NCI-H1694 (cell line): ENCODE data around the gene ARHGEF28.
A peak's percentile ranks its signal among the peaks of the same experiment; 100 is the strongest.

Experiments
- DNase-seq: peaks from one replicate; lab custom pipeline; 2025; lab: John Stamatoyannopoulos, UW

ARHGEF28 gene, protein sequence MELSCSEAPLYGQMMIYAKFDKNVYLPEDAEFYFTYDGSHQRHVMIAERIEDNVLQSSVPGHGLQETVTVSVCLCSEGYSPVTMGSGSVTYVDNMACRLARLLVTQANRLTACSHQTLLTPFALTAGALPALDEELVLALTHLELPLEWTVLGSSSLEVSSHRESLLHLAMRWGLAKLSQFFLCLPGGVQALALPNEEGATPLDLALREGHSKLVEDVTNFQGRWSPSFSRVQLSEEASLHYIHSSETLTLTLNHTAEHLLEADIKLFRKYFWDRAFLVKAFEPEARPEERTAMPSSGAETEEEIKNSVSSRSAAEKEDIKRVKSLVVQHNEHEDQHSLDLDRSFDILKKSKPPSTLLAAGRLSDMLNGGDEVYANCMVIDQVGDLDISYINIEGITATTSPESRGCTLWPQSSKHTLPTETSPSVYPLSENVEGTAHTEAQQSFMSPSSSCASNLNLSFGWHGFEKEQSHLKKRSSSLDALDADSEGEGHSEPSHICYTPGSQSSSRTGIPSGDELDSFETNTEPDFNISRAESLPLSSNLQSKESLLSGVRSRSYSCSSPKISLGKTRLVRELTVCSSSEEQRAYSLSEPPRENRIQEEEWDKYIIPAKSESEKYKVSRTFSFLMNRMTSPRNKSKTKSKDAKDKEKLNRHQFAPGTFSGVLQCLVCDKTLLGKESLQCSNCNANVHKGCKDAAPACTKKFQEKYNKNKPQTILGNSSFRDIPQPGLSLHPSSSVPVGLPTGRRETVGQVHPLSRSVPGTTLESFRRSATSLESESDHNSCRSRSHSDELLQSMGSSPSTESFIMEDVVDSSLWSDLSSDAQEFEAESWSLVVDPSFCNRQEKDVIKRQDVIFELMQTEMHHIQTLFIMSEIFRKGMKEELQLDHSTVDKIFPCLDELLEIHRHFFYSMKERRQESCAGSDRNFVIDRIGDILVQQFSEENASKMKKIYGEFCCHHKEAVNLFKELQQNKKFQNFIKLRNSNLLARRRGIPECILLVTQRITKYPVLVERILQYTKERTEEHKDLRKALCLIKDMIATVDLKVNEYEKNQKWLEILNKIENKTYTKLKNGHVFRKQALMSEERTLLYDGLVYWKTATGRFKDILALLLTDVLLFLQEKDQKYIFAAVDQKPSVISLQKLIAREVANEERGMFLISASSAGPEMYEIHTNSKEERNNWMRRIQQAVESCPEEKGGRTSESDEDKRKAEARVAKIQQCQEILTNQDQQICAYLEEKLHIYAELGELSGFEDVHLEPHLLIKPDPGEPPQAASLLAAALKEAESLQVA (N-terminal part only)

DNA sequence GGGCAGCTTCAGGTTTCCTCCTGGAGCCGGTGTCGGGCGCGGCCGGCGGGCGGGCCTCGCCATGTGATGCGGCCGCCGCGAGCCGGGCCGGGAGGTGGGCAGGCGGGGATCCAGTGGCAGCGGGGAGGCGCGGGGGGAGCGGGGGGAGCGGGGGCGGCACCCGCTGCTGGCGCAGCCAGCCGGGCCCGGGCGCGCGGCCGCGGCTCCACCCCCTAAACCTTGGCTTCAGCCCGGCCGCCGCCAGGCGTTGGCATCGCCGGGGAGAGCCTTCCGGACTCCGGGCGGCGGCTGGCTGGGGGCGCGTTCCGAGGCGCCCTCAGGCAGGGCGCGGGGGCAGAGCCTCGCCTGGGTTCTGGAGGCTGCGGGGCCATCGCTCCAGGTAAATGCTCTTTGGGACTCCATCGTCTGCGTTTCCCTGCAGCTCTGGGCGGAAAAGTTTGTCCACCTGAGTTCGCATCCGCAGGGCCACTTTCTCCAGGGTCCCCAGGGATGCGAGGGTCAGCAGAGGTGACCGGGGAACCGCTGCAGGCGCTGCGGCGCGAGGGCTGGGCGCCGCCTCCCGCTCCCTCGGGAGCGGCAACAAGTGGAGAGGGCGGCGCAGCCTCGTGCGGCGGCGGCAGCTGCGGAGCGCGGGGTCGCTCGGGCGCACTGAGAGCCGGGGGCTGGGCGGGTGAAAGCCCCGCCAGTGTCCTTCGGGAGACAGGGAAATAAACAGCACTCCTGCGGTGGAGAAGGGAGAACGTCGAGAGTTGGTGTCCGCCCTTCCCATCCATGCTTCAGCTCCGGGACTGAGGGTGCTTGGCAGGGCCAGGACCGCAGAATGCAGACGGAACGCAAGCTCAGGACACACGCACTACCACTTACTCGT lies at the start of gene ARHGEF28:
ARHGEF28 (plus strand) TSS at position 253 of the 868 bp plus-strand sequence. CDS start 58,656 bp downstream, outside the sequence.
- no peak for DNase-seq

DNA sequence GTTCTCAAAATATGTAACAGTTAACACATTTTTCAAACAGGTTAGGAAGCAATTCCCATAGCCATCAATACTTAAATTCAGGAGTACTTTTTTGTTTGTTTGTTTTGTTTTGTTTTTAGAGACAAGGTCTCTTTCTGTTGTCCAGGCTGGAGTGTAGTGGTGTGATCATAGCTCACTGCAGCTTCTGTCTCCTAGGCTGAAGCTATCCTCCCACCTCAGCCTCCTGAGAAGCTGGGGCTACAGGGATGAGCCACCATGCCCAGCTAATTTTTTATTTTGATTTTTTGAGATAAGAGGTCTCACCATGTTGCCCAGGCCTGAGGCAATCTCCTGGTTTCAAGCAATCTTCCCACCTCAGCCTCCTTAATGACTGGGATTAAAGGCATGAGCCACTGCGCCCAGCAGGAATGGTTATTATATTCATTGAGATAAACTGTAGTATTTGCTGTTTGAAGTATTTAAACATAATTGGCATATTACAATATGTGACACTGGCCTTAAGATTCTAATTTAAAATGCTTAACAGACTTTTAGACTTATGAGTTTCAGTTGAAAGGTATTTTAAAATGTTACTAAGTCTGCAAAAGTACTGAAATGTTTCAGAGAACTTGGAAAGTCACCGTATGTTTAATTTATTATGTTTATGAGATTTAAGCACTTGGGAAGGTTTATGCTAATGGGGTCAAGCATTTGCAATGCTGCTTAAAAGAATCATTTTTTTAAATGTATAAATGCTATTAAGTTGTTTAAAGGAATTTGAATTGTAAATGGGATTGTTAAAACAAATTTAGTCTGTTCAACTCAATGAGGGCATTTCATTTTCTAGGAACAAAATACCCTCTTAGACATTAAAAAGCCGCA lies 43.5 kb upstream of the ARHGEF28 start:
- no peak for DNase-seq

DNA sequence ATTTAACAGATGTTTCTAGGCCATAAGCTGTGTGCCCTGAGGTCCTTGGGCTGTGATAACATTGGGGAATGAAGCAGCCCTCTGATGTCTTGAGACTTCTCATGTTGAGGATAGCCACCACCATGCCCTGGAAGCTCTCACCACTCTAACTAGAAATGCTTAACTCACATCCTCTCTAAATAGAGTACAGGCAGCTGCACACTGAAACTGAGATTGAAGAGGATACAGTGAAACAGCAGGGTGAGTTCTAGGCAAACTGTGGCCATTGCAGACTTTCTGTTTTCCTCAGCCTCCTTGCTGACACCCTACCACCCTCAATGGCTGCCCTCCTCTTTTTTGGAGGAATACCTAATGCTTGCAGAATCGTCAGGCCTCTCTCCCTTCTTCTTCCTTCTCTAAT lies 38.1 kb upstream of the ARHGEF28 start:
- no peak for DNase-seq

DNA sequence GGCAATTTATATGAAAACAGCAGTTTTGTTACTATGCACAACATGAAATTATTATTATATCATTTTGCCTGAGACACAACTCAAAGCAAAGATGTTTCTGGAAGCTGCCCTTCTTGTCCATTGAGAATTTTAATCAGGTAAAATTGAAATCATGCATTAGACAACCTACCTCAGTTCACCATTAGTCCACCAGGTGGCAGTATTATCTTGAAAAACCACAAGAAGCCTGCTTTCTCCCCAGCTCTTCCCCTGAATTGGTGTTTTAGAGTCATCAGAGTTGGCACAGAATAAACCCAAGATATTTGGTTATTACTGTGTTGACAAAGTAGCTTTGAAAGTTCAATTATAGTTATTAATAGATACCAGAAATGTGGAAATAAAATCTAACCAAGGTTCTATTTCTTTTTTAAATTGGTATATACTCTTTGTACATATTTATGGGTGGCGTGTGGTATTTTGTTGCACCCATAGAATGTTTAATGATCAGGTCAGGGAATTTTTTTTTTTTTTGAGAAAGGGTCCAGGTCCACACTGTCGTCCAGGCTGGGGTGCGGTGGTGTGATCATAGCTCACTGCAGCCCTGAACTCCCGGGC lies 34.8 kb upstream of the ARHGEF28 start:
- peak; percentile 68 for DNase-seq

DNA sequence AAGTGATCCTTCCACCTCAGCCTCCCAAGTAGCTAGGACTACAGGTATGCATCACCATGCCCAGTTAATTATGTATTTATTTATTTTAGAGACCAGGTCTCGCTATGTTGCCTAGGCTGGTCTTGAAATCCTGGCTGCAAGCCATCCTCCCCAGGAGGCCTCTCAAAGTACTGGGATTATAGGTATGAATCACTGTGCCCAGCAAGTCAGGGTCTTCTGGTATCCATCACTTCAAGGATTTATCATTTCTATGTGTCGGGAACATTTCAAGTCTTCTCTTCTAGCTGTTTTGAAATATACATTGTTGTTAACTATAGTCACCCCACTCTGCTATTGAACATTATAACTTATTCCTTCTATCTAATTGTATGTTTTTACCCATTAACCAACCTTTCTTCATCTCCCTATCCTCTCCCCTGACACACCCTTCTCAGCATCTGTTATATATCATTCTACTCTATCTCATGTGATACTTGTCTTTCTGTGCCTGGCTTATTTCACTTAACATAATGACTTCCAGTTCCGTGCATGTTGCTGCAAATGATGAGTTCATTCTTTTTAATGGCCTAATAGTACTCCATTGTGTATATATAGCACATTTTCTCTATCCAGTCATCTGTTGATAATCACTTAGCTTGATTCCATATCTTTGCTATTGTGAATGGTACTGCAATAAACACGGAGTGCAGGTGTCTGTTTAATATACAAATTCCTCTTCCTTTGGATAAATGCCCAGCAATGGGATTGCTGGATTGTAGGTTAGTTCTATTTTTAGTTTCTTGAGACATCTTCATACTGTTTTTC lies 34.1 kb upstream of the ARHGEF28 start:
- no peak for DNase-seq

DNA sequence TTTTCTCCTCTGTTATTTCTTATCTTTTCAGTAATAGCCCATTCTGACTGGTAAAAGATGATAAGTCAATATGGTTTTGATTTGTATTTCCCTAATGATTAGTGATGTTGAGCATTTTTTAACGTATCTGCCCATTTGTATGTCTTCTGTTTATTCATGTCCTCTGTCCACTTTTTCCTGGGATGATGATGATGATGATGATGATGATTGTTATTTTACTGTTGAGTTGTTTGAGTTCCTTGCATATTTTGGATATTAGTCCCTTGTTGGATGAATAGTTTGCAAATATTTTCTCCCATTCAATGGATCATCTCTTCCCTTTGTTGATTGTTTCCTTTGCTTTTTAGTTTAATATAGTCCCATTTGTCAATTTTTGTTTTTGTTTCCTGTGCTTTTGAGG lies 33.4 kb upstream of the ARHGEF28 start:
- no peak for DNase-seq

DNA sequence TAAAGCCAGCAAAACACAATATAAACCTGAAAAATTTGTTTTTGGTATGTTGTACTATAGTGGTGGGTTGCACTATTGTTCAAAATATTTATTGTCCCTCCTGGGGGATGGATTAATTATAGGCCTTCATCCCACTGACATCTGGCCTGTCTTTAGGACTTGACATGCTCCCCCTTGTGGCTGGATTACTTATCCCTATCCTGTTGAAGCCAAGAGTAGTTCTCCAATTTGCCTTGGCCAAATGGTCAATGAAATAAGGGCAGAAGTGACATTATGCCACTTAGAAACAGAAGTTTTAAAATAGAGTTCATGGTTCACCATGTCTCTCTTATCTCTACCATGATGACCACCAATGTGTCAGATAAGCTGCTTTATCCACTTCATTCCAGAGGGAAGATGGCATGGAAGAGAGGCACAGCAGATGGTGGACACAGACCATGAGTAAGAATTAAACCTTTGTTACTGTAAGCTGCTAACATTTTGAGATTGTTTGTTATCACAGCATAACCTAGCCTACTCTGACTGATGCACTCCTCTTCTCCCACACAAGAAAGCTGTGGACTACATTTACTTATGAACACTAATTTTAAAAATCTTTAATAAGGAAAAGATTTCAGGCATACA lies 29.2 kb upstream of the ARHGEF28 start:
- peak; percentile 1 for DNase-seq

DNA sequence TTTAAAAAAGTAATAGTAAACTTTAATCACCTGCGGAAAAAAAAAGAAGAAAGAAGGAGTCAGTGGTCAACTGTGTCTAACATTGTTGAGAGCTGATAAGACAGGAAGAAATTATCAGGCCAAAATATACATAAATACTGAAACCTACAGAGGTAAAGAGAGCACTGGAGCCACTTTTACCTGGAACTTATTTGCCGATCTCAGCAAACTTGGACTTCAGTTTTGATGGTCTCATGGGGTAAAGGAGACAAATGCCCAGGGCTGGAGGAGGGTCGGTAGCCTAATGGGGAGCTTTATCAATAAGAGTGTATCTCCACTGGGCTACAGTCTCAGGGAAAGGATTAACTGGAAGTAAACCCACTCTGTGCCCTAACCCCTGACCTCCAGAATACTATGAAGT lies 26.6 kb upstream of the ARHGEF28 start:
- no peak for DNase-seq

DNA sequence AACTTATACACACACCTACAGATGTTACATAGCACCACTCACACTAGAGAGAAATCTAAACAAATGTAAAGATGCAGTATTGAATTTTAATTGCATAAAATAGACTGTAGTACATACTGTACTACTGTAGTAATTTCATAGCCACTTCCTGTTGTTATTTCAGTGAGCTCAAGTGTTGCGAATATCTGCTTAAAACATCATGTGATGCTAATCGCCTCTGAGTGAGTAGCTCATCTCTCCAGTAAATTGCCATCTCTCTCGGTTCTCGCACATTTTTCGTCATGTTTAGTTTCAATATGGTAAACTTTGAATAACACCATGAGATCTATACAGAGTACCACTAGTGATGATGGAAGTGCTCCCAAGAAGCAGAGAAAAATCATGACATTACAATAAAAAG lies 22.0 kb upstream of the ARHGEF28 start:
- no peak for DNase-seq

DNA sequence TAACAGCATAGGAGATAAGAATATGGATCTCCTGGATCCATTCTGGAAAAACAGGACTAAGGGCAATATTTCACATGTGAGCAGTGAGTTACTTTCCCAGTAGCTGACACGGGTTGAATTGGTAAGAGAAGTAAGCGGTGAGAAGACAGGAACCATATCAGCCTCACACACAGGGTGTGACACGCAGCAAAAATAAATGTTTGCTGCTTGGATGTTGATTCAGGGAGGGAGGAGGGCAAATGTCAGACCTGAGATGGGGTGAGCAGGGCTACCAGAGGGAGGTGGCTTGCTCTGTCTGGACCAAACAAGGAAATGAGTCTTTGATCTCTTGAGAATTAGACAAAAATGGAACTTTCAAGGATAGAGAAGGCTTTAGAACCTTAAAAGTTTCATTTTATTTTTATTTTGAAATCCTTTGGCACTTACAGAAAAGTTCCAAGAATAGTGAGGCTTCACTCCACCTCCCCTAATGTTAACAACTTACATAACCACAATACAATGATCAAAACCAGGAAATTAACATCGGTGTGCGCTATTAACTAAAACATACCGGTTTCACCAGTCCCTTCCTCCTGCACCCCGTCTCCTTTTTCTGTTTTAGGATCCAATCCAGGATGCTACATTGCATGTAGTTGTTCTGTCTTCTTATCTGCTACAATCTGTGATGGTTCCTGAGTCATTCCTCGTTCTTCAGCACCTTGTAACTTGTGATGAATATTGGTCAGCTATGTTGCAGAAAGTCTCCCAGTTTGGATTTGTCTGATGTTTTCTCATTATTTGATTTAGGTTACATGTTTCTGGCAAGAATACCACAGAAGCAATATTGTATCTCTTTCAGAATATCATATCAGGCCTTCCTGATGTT lies 20.5 kb upstream of the ARHGEF28 start:
- no peak for DNase-seq

DNA sequence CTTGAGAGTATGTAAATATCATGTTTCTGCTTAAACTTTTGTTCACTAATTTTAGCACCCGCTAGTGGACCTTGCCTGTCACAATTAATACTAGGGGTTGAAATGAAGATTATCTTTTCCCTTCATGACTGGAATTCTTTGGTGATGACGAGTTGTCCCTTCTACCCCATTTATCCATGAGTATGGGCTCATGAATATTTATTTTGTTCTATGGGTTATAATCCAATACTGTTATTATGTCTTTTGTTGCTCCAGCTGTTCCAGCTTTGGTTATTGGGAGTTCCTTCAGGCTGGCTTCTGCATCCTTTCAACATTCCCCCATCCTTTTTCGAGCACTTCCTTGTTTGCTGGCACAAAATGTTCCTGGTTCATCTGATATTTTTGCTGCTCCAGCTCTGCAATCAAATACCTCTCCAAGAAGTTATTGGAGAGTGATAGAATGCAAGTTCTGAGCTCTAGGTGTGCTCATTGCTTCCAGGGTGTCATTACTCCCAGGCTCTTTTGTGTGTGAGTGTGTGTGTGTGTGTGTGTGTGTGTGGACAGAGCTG lies 19.7 kb upstream of the ARHGEF28 start:
- DNase-seq, result no peak

DNA sequence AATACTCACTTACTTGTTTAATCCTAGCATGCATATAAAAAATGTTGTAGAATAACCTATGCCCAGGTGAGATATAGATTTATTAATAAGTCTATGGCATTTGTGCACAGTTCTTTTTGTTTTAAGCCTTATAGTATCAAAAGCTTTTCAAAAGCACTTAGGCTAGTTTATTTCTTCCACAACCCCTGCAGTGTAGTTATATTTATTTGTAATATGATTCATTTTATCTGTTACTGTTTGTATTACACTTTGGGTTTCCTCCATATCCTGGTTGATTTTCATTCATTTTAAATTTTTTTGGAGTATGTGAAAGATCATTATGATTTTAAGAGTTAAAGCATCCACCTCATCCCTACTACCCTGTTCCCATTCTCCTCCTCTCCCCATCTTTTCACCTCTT lies 18.8 kb upstream of the ARHGEF28 start:
- DNase-seq, result no peak

DNA sequence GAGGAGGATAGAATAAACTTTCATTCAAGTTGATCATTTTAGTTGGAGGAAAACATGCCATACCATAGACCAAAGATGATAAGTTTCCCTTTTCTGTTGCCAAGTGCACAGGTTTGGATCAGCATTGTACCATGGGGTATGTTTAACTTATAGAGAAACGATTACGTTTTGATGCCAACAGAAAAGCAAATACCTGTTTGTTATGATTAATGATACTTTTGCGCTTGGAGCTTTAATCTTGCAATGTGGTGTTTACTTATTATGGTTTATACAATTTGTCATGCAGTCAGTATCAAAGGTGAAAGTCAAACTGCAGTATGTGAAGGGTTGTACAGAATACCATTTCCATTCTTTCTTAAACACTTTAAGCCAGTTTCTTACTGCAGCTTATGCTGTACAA lies 13.2 kb upstream of the ARHGEF28 start:
- DNase-seq, result no peak

DNA sequence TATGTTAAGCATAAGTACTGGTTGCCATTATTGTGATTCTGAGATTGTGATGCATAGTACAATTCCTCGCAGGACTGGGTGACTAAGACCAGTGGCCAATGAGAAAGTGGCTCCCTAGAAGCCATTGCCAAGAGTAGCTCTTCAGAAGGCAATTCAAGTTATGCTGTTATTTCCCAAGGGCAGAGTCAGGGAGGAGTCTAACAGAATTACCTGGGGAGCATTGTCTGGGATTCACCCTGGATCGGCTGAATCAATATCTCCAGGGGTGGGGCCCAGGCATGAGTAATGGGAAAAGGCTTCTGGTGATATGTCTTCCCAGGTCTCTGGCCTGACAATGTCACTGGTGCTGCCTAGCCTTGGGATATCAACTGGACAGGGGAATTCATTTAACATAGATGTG lies 10.9 kb upstream of the ARHGEF28 start:
- no peak for DNase-seq

DNA sequence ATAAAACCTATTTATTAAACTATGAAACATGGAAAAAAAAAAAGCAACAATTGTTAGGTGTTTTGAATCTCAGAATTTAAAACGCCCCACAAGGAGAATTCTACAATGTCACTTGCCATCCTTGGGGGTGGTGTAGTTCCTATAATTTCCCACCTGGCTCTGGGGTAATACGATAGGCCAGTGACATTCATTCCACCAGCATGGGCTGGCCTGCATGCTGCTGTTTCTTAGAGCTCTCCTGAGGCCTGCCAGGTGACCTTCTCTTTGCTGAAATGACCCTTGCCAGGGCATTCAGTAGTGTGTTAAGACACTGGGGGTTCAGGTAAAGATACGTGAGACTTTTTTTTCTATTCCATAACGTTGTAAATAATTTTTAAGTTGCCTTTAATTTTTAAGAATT lies 10.0 kb upstream of the ARHGEF28 start:
- no peak for DNase-seq

DNA sequence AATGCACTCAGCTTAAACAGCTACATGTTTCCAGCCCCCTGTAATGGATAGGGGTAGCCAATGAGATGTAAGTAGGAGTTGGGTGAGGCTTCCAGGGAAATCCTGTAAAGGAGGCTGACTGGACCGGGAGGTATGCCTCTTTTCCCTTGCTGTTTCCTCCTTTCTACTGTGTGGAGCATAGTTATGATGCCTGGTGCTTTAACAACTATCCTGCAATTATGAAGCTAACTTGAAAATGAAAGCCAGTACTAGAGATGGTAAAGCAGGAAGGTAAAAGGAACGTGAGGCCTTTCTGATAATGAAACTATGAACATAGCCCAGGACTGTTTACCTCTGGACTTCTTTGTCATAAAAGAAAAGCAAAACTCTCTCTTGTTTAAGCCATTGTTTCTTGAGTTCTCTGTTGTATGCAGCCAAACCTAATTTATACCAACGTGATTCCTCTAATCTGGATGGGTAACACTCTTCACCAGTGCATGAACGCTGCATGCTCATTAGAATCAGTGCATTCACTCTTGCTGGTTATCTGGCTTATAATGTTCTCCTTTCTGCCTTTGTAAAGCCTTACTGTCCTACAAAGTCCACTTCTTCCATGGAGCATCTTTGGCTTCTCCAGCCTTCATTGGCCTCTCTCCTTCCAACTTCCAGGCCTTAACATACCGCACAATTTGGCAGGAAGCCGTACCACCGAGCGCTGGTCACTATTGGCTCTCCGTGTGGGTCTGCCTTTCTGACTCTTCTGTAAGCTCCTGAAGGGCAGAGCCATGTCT lies 8.3 kb upstream of the ARHGEF28 start:
- no peak for DNase-seq
